HepG2 (cell line): ENCODE results near the gene ATRIP. TPM values are rescaled to one million over a fixed set of nuclear protein-coding genes. Genes with fewer than 3 reads are reported as not detected.

Source experiments
- AGO2 ChIP-seq: fragments of 200-400 bp; formaldehyde crosslinking; optimal IDR thresholded peaks from 2 replicates; pipeline ENCODE3; 2017; ENCODE audit warnings: mild to moderate bottlenecking, low read depth, low read length, moderate library complexity
- ATF5 ChIP-seq: sonication (generic); formaldehyde crosslinking; IDR thresholded peaks from 2 replicates; pipeline ENCODE4 v1.4.0; 2020; ENCODE audit warnings: mild to moderate bottlenecking, low read depth, missing genetic modification reagents
- ATF7-NPFF ChIP-seq: sonication (generic); formaldehyde crosslinking; IDR thresholded peaks from 2 replicates; pipeline ENCODE4 v1.8.1; 2023; ENCODE audit warnings: mild to moderate bottlenecking, low read depth, missing genetic modification reagents, moderate library complexity
- FLYWCH1 ChIP-seq: sonication (generic); formaldehyde crosslinking; IDR thresholded peaks from 2 replicates; pipeline ENCODE4 v1.8.1; 2023; ENCODE audit warnings: mild to moderate bottlenecking, missing genetic modification reagents
- FOSL2 ChIP-seq: sonication (generic); formaldehyde crosslinking; IDR thresholded peaks from 2 replicates; pipeline ENCODE4 v1.4.0; 2020; ENCODE audit warnings: missing genetic modification reagents
- HOXA5 ChIP-seq: sonication (generic); formaldehyde crosslinking; IDR thresholded peaks from 2 replicates; pipeline ENCODE4 v1.4.0; 2020; ENCODE audit warnings: missing genetic modification reagents
- JUND ChIP-seq: sonication (generic); formaldehyde crosslinking; IDR thresholded peaks from 2 replicates; pipeline ENCODE4 v1.8.0; 2022; ENCODE audit warnings: mild to moderate bottlenecking, missing genetic modification reagents
- MAF1 ChIP-seq: sonication (generic); formaldehyde crosslinking; IDR thresholded peaks from 2 replicates; pipeline ENCODE4 v1.5.0; 2020; ENCODE audit warnings: missing genetic modification reagents, borderline replicate concordance
- MATR3 ChIP-seq: sonication (generic); formaldehyde crosslinking; IDR thresholded peaks from 2 replicates; pipeline ENCODE4 v1.4.0; 2020; ENCODE audit warnings: missing genetic modification reagents
- NR2C2 ChIP-seq: sonication (generic); formaldehyde crosslinking; IDR thresholded peaks from 2 replicates; pipeline ENCODE4 v1.4.0; 2020; ENCODE audit warnings: missing genetic modification reagents, mild to moderate bottlenecking, moderate library complexity, borderline replicate concordance
- POLR2AphosphoS5 ChIP-seq: IDR thresholded peaks from 2 replicates; pipeline ENCODE4 v1.6.1; 2012; ENCODE audit warnings: low read depth, low read length
- REXO4 ChIP-seq: sonication (generic); formaldehyde crosslinking; IDR thresholded peaks from 2 replicates; pipeline ENCODE4 v1.8.0; 2022; ENCODE audit warnings: missing genetic modification reagents, mild to moderate bottlenecking, borderline replicate concordance
- TBX3 ChIP-seq: fragments of 450-650 bp; IDR thresholded peaks from 2 replicates; pipeline ENCODE4 v1.6.1; 2017; ENCODE audit warnings: antibody characterized with exemption, mild to moderate bottlenecking, inconsistent platforms, borderline replicate concordance
- ZBTB33 ChIP-seq: sonication (generic); formaldehyde crosslinking; IDR thresholded peaks from 2 replicates; pipeline ENCODE4 v1.4.0; 2020; ENCODE audit warnings: missing genetic modification reagents
- ZMAT3 ChIP-seq: sonication (generic); formaldehyde crosslinking; conservative IDR thresholded peaks from 2 replicates; pipeline ENCODE4 v1.7.0; 2021; ENCODE audit warnings: missing genetic modification reagents
- ZNF343 ChIP-seq: sonication (generic); formaldehyde crosslinking; IDR thresholded peaks from 2 replicates; pipeline ENCODE4 v1.4.0; 2020; ENCODE audit warnings: mild to moderate bottlenecking, missing genetic modification reagents
- ZNF441 ChIP-seq: sonication (generic); formaldehyde crosslinking; IDR thresholded peaks from 2 replicates; pipeline ENCODE4 v1.7.0; 2021; ENCODE audit warnings: missing genetic modification reagents, borderline replicate concordance
- polyA plus RNA-seq, 8 experiments: library from polyadenylated mRNA; depleted of rRNA in 3 of 8; stranded (reverse) in 7 of 8; unstranded in 1 of 8; fragments of >200 nt; fragmentation: Illumina TruSeq in 4 of 8; extraction: Trizol in 4 of 8; gene quantifications; 2 replicates each; pipeline versions ENCODE4 v1.2.1 to v1.2.3, GENCODE V29; 2011 to 2016; ENCODE audit warnings: low read depth in 4 of 8, missing spikeins in 1 of 8, mixed read lengths in 1 of 8; ENCODE audit not compliant: insufficient read depth in 1 of 8
- total RNA-seq, 5 experiments: library from RNA; depleted of rRNA; stranded (reverse); fragments of >200 nt; fragmentation: Illumina TruSeq; extraction: Trizol; gene quantifications; 2 replicates each; pipeline ENCODE4 v1.2.3, GENCODE V29; 2016; ENCODE audit warnings: low read depth in 1 of 5
- TF ChIP-seq, protein P1 (sequence below): sonication (generic); formaldehyde crosslinking; IDR thresholded peaks from 2 replicates; pipeline ENCODE4 v1.5.1; 2020; ENCODE audit warnings: mild to moderate bottlenecking, missing genetic modification reagents, moderate library complexity
- TF ChIP-seq, protein P2 (sequence below): IDR thresholded peaks from 2 replicates; pipeline ENCODE4 v1.6.1; 2016; ENCODE audit warnings: control low read depth
- TF ChIP-seq, protein P3 (sequence below): sonication (generic); formaldehyde crosslinking; IDR thresholded peaks from 2 replicates; pipeline ENCODE4 v1.8.0; 2022; ENCODE audit warnings: mild to moderate bottlenecking, missing genetic modification reagents, borderline replicate concordance

ATRIP gene
- total and polyA plus RNA-seq, 2 of the 13 experiments (the other 11 are each of a cell fraction or from before 2014, with no cell fraction given), result 5.1 to 12.5 TPM

DNA sequence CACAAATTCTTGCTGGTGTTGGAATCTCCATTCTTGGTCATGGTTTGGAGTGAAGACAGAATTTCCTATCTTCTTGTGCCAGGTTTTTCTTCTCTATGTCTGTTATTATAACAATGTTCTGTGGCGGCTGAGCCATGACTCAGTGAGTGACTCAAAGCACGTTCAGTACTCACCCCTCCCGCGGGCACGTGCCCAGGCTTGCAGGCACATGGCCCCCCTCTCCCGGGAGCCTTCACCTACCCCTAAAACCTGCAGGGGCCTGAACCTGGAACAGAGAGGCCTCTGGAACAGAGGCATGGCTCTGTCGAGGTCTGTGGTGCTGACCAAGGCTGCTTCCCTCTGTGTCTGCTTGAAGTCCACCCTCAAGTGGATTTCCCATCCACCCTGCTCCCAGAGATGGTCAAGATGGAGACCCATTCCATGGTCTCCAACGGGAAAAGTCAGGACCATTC lies 44.2 kb upstream of the ATRIP start (continued):
- TF ChIP-seq, protein P1, sequence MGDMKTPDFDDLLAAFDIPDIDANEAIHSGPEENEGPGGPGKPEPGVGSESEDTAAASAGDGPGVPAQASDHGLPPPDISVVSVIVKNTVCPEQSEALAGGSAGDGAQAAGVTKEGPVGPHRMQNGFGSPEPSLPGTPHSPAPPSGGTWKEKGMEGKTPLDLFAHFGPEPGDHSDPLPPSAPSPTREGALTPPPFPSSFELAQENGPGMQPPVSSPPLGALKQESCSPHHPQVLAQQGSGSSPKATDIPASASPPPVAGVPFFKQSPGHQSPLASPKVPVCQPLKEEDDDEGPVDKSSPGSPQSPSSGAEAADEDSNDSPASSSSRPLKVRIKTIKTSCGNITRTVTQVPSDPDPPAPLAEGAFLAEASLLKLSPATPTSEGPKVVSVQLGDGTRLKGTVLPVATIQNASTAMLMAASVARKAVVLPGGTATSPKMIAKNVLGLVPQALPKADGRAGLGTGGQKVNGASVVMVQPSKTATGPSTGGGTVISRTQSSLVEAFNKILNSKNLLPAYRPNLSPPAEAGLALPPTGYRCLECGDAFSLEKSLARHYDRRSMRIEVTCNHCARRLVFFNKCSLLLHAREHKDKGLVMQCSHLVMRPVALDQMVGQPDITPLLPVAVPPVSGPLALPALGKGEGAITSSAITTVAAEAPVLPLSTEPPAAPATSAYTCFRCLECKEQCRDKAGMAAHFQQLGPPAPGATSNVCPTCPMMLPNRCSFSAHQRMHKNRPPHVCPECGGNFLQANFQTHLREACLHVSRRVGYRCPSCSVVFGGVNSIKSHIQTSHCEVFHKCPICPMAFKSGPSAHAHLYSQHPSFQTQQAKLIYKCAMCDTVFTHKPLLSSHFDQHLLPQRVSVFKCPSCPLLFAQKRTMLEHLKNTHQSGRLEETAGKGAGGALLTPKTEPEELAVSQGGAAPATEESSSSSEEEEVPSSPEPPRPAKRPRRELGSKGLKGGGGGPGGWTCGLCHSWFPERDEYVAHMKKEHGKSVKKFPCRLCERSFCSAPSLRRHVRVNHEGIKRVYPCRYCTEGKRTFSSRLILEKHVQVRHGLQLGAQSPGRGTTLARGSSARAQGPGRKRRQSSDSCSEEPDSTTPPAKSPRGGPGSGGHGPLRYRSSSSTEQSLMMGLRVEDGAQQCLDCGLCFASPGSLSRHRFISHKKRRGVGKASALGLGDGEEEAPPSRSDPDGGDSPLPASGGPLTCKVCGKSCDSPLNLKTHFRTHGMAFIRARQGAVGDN (CRISPR knock-in tag), result peak; percentile 17; the same call in 1 of the 2 replicates
- TF ChIP-seq, protein P2, sequence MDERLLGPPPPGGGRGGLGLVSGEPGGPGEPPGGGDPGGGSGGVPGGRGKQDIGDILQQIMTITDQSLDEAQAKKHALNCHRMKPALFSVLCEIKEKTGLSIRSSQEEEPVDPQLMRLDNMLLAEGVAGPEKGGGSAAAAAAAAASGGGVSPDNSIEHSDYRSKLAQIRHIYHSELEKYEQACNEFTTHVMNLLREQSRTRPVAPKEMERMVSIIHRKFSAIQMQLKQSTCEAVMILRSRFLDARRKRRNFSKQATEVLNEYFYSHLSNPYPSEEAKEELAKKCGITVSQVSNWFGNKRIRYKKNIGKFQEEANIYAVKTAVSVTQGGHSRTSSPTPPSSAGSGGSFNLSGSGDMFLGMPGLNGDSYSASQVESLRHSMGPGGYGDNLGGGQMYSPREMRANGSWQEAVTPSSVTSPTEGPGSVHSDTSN (CRISPR knock-in tag), result no peak
- TF ChIP-seq, protein P3, sequence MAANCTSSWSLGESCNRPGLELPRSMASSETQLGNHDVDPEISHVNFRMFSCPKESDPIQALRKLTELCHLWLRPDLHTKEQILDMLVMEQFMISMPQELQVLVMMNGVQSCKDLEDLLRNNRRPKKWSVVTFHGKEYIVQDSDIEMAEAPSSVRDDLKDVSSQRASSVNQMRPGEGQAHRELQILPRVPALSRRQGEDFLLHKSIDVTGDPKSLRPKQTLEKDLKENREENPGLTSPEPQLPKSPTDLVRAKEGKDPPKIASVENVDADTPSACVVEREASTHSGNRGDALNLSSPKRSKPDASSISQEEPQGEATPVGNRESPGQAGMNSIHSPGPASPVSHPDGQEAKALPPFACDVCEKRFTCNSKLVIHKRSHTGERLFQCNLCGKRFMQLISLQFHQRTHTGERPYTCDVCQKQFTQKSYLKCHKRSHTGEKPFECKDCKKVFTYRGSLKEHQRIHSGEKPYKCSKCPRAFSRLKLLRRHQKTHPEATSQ (CRISPR knock-in tag), result no peak
- TF ChIP-seq JUND (CRISPR knock-in tag) (no peak), HOXA5 (no peak), ATF5 (no peak), ZNF343 (CRISPR knock-in tag) (no peak), POLR2AphosphoS5 (peak; percentile 41), NR2C2 (CRISPR knock-in tag) (no peak), ZNF441 (CRISPR knock-in tag) (no peak), FOSL2 (CRISPR knock-in tag) (0 out of 2 replicates have a peak, but pooled peaks have one; percentile 9), AGO2 (peak; percentile 27), FLYWCH1 (CRISPR knock-in tag) (no peak), REXO4 (CRISPR knock-in tag) (no peak), ZBTB33 (CRISPR knock-in tag) (peak; percentile 41; the same call in 1 of the 2 replicates), ATF7-NPFF (no peak), TBX3 (no peak), MAF1 (CRISPR knock-in tag) (no peak), ZMAT3 (CRISPR knock-in tag) (no peak), MATR3 (no peak)
